Fibroblast of lung (primary cell): Measurements from ENCODE around the gene RAN.

ENCODE experiments used
- EZH2 ChIP-seq: IDR thresholded peaks from 2 replicates; pipeline ENCODE4 v1.5.1; 2012; ENCODE audit warnings: low read length, control low read depth, mild to moderate bottlenecking; ENCODE audit errors: missing control alignments
- TF ChIP-seq, protein P1 (sequence below), 2 donors: IDR thresholded peaks in 1 of 2; conservative IDR thresholded peaks in 1 of 2; 1 replicate in 1 of 2; 2 replicates in 1 of 2; pipeline ENCODE4 v1.5.1; 2011 to 2012; ENCODE audit warnings: low read length in 2 of 2, control low read depth in 1 of 2, inconsistent platforms in 1 of 2, low read depth in 1 of 2, mild to moderate bottlenecking in 1 of 2

GRCh38 chr12:130832561-130833209 lies 39.2 kb upstream of the RAN start:
- TF ChIP-seq, protein P1, sequence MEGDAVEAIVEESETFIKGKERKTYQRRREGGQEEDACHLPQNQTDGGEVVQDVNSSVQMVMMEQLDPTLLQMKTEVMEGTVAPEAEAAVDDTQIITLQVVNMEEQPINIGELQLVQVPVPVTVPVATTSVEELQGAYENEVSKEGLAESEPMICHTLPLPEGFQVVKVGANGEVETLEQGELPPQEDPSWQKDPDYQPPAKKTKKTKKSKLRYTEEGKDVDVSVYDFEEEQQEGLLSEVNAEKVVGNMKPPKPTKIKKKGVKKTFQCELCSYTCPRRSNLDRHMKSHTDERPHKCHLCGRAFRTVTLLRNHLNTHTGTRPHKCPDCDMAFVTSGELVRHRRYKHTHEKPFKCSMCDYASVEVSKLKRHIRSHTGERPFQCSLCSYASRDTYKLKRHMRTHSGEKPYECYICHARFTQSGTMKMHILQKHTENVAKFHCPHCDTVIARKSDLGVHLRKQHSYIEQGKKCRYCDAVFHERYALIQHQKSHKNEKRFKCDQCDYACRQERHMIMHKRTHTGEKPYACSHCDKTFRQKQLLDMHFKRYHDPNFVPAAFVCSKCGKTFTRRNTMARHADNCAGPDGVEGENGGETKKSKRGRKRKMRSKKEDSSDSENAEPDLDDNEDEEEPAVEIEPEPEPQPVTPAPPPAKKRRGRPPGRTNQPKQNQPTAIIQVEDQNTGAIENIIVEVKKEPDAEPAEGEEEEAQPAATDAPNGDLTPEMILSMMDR (conservative IDR thresholded peaks at IDR 0.05 in 1 of 2, IDR thresholded peaks at IDR 0.05 in 1 of 2; ENCODE audit: low read depth in 1 of 2, low read length in 2 of 2): no peak
- TF ChIP-seq EZH2: no peak
